ENCODE data around the gene ERBB4. TPM values are rescaled to one million over a fixed set of nuclear protein-coding genes. Genes with fewer than 3 reads are reported as not detected.

The ERBB4 gene
- total RNA-seq, 1 experiment from 2014 or later = not detected

DNA sequence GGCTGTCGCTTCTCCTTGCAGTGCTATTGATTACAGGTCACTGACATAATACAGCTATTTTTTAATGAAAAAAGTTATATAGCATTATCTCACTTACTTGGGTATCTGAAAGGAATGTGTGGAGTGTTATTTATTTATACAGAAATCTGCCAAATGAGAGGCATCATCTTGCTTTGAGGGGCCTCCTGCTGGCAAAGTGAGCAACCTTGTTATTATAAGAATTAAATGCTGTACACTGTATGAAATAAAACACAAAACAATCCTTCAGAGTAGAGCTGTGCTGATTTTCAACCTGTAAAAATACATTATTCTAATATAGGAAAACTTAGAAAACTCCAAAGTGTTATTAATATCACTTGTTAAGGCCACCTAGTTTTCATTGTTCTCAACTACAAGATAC, 20.9 kb downstream of the ERBB4 start:
- TF ChIP-seq, protein P1, sequence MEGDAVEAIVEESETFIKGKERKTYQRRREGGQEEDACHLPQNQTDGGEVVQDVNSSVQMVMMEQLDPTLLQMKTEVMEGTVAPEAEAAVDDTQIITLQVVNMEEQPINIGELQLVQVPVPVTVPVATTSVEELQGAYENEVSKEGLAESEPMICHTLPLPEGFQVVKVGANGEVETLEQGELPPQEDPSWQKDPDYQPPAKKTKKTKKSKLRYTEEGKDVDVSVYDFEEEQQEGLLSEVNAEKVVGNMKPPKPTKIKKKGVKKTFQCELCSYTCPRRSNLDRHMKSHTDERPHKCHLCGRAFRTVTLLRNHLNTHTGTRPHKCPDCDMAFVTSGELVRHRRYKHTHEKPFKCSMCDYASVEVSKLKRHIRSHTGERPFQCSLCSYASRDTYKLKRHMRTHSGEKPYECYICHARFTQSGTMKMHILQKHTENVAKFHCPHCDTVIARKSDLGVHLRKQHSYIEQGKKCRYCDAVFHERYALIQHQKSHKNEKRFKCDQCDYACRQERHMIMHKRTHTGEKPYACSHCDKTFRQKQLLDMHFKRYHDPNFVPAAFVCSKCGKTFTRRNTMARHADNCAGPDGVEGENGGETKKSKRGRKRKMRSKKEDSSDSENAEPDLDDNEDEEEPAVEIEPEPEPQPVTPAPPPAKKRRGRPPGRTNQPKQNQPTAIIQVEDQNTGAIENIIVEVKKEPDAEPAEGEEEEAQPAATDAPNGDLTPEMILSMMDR (IDR thresholded peaks at IDR 0.05; ENCODE audit: unreplicated experiment) = no peak
- no peaks in the 10 kb centered on the region for H3K4me1 Mint-ChIP-seq (ENCODE audit: insufficient read depth, unreplicated experiment)
- intact Hi-C loops (cut with micrococcal nuclease) = no loop called here

DNA sequence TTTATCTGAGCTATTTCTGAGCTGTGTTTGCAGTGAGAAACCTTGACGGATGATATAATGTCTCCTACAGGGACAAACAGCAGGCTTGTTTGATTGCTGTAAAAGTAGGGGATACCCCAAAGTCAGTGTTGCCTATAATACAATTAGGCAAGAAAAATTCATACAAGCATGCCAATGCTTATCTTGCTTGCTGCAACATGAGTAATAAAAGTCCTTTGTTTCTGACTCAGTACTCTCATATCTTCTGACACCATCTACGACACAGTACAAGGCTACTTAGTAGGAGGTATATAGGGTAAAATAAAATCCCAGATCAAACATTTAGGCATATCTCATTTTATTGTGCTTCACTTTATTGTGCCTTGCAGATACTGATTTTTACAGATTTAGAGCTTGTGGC, 33.0 kb downstream of the ERBB4 start:
- CTCF ChIA-PET = interaction anchor here (0.6 kb wide), 1 partner anchor 45 kb away, joined by 3 read pairs; no protein-coding TSS in a partner anchor
- H3K27ac Mint-ChIP-seq (ENCODE audit: low read depth, unreplicated experiment) = no peak overlapping the region
- TF ChIP-seq, protein P1 (IDR thresholded peaks at IDR 0.05; ENCODE audit: unreplicated experiment) = no peak

More for the DNA sequence above, 20.9 kb downstream of the ERBB4 start:
- no peak overlapping the region for H3K4me3 Mint-ChIP-seq (ENCODE audit: unreplicated experiment)
- H3K9me3 Mint-ChIP-seq (ENCODE audit: unreplicated experiment) = no peaks in the 10 kb centered on the region
- H3K27ac Mint-ChIP-seq (ENCODE audit: low read depth, unreplicated experiment) = no peak overlapping the region
- H3K36me3 Mint-ChIP-seq (ENCODE audit: insufficient read depth, unreplicated experiment) = no peaks in the 10 kb centered on the region
- CTCF ChIA-PET = interaction anchor here (1.0 kb wide), 2 partner anchors 50 to 772 kb away, joined by 4 to 6 read pairs; no protein-coding TSS in a partner anchor
- no peak for DNase-seq (ENCODE audit: unreplicated experiment)
- POLR2A ChIA-PET = no interaction called here
- peaks cover 81% of the 10 kb centered on the region for H3K27me3 Mint-ChIP-seq (ENCODE audit: insufficient read depth, unreplicated experiment)
- no TSS peak for BruUV-seq (replicated peaks)

DNA sequence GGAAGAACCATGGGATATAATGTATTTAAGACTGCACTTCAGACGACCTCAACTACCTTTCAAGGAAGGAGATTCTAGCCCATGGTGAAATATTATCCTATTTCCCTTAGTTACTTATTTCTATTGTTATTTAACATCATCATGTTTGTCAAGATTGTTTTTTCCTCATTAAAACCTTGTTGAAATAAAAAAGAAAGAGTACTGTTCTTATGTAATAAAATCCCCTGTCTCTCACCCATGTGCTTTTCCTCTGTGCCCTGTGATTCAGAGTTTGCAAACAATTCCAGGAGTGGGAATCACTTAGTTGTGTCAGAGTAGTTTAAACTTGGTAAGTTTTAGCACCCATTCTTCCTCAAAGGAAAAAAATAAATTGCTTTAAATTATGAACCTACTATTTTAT, 43.6 kb downstream of the ERBB4 start:
- Mint-ChIP-seq H3K4me1 (ENCODE audit: insufficient read depth, unreplicated experiment) (no peaks in the 10 kb centered on the region), H3K27me3 (ENCODE audit: insufficient read depth, unreplicated experiment) (peaks cover 60% of the 10 kb centered on the region), H3K4me3 (ENCODE audit: unreplicated experiment) (no peak overlapping the region), H3K9me3 (ENCODE audit: unreplicated experiment) (no peaks in the 10 kb centered on the region), H3K27ac (ENCODE audit: low read depth, unreplicated experiment) (no peak overlapping the region), H3K36me3 (ENCODE audit: insufficient read depth, unreplicated experiment) (no peaks in the 10 kb centered on the region)
- intact Hi-C loops (cut with micrococcal nuclease) = no loop called here
- DNase-seq (ENCODE audit: unreplicated experiment) = no peak
- TF ChIP-seq, protein P1 (IDR thresholded peaks at IDR 0.05; ENCODE audit: unreplicated experiment) = no peak
- BruUV-seq (replicated peaks) = no TSS peak
- POLR2A ChIA-PET = no interaction called here
- CTCF ChIA-PET = interaction anchor here (0.6 kb wide), 1 partner anchor 15 kb away, joined by 4 read pairs; no protein-coding TSS in a partner anchor

More for the DNA sequence above, 33.0 kb downstream of the ERBB4 start:
- no peaks in the 10 kb centered on the region for H3K9me3 Mint-ChIP-seq (ENCODE audit: unreplicated experiment)
- H3K27me3 Mint-ChIP-seq (ENCODE audit: insufficient read depth, unreplicated experiment) = peaks cover 71% of the 10 kb centered on the region
- no TSS peak for BruUV-seq (replicated peaks)
- no peaks in the 10 kb centered on the region for H3K36me3 Mint-ChIP-seq (ENCODE audit: insufficient read depth, unreplicated experiment)
- intact Hi-C loops (cut with micrococcal nuclease) = no loop called here
- H3K4me3 Mint-ChIP-seq (ENCODE audit: unreplicated experiment) = no peak overlapping the region
- POLR2A ChIA-PET = no interaction called here
- H3K4me1 Mint-ChIP-seq (ENCODE audit: insufficient read depth, unreplicated experiment) = no peaks in the 10 kb centered on the region
- DNase-seq (ENCODE audit: unreplicated experiment) = no peak

DNA sequence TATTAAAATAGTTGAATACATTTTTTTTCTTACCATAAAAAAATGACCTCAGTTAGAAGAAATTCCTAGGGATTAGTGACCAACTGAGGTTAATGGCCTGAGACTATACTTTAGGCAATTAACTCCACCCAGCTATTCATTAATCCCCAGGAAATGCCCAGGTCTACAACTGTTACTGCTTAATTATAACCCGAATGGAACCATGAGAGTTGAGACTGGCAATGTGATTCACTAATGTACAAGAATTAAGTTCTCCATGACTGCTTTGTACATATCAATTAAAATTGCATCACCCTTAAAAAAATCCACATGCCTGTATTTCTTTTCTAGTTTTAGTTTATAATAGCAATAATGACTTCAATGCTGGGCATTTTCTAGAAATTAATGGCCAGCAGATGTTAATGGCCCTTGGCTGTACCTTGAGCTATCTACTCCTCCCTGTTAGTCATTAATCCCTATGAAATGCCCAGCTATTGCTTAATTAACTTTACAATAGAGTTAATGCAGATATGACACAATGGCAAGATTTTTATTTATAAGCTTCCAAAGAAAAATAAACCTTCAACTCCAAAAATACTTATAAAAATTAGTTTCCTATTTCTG, 44.1 kb downstream of the ERBB4 start:
- TF ChIP-seq, protein P1 (IDR thresholded peaks at IDR 0.05; ENCODE audit: unreplicated experiment) = no peak
- DNase-seq (ENCODE audit: unreplicated experiment) = no peak
- Mint-ChIP-seq H3K36me3 (ENCODE audit: insufficient read depth, unreplicated experiment) (no peaks in the 10 kb centered on the region), H3K9me3 (ENCODE audit: unreplicated experiment) (no peaks in the 10 kb centered on the region), H3K27ac (ENCODE audit: low read depth, unreplicated experiment) (no peak overlapping the region), H3K4me3 (ENCODE audit: unreplicated experiment) (no peak overlapping the region), H3K4me1 (ENCODE audit: insufficient read depth, unreplicated experiment) (no peaks in the 10 kb centered on the region), H3K27me3 (ENCODE audit: insufficient read depth, unreplicated experiment) (peaks cover 60% of the 10 kb centered on the region)
- intact Hi-C loops (cut with micrococcal nuclease) = no loop called here
- BruUV-seq (replicated peaks) = no TSS peak
- ChIA-PET POLR2A (no interaction called here), CTCF (interaction anchor here (0.6 kb wide), 1 partner anchor 15 kb away, joined by 4 read pairs; no protein-coding TSS in a partner anchor)
